ENCODE results near the gene ZFYVE16.
"Not testable (repeated sequence)": the region's sequence is repeated elsewhere in the genome, so short reads cannot be mapped to it uniquely, and the experiment has no call there.

ZFYVE16 gene

GRCh38 chr5:80408484-80409366 is 861 bp downstream of the ZFYVE16 start:
- DNase-seq (ENCODE audit: insufficient read length, low spot score) (peak; percentile 22), FAIRE-seq (no peak)
- TF ChIP-seq PAX5 (IDR thresholded peaks at IDR 0.05; ENCODE audit: insufficient read depth, low read length, severe bottlenecking) (no peak), POLR2AphosphoS5 (IDR thresholded peaks at IDR 0.05; ENCODE audit: low read depth, low read length) (no peak), SPI1 (IDR thresholded peaks at IDR 0.05; ENCODE audit: low read depth, low read length) (no peak), POLR2A (IDR thresholded peaks at IDR 0.05; ENCODE audit: low read depth, low read length) (no peak), POU2F2 (IDR thresholded peaks at IDR 0.05; ENCODE audit: low read depth, low read length) (no peak), TAF1 (IDR thresholded peaks at IDR 0.05; ENCODE audit: low read depth, low read length) (no peak)

DNA sequence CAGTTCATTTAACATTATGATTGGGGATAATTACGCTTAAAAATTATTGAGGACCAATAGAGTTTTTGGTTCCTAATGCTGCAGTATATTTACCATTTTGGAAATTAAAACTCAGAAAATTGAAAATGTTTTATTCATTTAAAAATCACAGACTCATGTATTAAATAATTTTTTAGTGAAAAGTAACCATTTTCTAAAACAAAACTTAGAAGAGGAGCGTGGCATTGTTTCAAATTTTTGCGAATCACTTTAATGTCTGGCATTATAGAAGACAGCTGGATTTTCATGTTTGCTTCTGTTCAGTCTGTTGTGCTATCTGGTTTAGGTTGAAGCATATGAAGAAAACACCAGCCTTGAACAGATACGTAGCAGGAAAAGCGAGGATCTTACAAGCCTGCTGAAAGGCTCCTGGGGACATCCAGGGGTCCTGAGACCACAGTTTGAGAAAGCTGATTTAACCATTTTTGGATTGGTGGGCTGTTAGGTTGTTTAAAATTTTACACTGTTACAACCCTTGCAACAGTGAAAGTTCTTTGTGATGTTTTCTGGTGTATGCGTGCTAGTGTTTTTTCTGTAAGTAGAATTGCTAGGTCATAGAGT is 1.6 kb downstream of the ZFYVE16 start:
- no peak for DNase-seq (ENCODE audit: insufficient read length, low spot score)
- TF ChIP-seq POLR2A (IDR thresholded peaks at IDR 0.05; ENCODE audit: low read depth, low read length) (no peak), POU2F2 (IDR thresholded peaks at IDR 0.05; ENCODE audit: low read depth, low read length) (no peak)
- FAIRE-seq = no peak

DNA sequence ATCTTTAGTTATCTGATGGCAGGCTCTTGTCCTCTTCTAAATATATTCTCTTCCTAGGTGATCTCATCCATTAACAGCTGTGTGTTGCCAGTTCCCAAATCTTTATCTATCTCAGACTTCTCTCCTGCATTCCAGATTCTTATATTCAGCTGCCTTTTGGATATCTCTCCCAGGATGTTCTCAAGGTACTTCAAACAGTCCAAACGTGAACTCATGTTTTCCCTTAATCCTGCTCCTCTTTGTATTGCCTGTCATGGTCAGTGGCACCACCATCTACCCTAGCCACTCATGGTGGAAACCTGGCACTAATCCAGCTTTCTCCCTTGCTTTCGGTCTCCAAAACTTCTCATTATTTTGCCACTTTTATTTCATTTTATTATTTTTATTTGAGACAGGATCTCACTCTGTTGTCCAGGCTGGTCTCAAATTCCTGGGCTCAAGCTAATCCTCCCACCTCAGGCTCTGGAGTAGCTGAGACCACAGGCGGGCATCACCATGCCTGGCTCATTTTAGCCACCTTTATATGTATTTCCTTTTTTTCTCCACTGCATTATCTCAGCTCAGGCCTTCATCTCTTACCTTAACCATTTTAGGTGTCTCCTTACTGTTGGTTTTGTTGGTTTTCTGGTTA is 3.8 kb downstream of the ZFYVE16 start:
- no peak for FAIRE-seq
- no peak for DNase-seq (ENCODE audit: insufficient read length, low spot score)
- no peak for TF ChIP-seq POU2F2 (IDR thresholded peaks at IDR 0.05; ENCODE audit: low read depth, low read length)
- no peak for TF ChIP-seq PAX5 (IDR thresholded peaks at IDR 0.05; ENCODE audit: insufficient read depth, low read length, severe bottlenecking)
- TF ChIP-seq POLR2A (IDR thresholded peaks at IDR 0.05; ENCODE audit: low read depth, low read length) = no peak
- TF ChIP-seq POLR2AphosphoS5 (IDR thresholded peaks at IDR 0.05; ENCODE audit: low read depth, low read length) = no peak
- TF ChIP-seq TAF1 (IDR thresholded peaks at IDR 0.05; ENCODE audit: low read depth, low read length) = no peak
- TF ChIP-seq SPI1 (IDR thresholded peaks at IDR 0.05; ENCODE audit: low read depth, low read length) = no peak

DNA sequence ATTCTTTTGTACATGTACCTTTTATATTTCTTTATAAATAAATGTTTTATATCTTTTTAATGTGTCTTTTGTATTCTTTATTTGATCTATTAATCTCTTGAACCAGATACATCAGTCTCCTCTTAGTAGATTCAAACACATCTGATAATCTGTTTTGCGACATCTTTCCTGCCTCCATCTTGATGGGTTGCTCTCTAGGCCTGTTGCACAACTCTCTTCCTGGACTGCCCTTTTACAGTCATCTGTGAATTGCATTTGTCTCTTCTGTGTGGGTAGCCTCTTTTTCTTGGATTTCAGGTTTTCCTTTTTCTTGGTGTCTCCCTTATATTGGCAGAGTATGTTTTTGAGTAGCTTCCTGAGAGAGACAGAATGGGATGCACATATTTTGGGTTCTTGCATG is 6.2 kb downstream of the ZFYVE16 start:
- no peak for TF ChIP-seq PAX5 (IDR thresholded peaks at IDR 0.05; ENCODE audit: insufficient read depth, low read length, severe bottlenecking)
- TF ChIP-seq POLR2AphosphoS5 (IDR thresholded peaks at IDR 0.05; ENCODE audit: low read depth, low read length) = no peak
- TF ChIP-seq SPI1 (IDR thresholded peaks at IDR 0.05; ENCODE audit: low read depth, low read length) = no peak
- TF ChIP-seq POLR2A (IDR thresholded peaks at IDR 0.05; ENCODE audit: low read depth, low read length) = no peak
- TF ChIP-seq POU2F2 (IDR thresholded peaks at IDR 0.05; ENCODE audit: low read depth, low read length) = no peak
- no peak for TF ChIP-seq TAF1 (IDR thresholded peaks at IDR 0.05; ENCODE audit: low read depth, low read length)
- no peak for FAIRE-seq
- DNase-seq (ENCODE audit: insufficient read length, low spot score) = no peak

DNA sequence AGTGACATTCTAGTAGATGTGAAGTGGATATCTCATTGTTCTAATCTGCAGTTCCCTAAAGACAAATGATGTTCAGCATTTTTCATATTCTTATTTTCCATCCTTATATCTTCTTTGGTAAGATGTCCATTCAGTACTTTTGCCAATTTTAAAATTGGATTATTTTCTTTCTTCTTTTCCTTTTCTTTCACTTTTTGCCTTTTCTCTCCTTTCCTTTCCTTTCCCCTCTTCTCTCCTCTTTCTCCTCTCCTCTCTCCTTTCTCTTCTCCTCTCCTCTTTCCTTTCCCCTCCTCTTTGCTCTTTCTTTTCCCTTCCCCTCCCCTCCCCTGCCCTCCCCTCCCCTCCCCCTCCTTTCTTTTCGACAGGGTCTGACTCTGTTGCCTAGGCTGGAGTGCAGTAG is 10.1 kb downstream of the ZFYVE16 start:
- no peak for FAIRE-seq
- TF ChIP-seq POU2F2 (IDR thresholded peaks at IDR 0.05; ENCODE audit: low read depth, low read length) = no peak
- no peak for TF ChIP-seq TAF1 (IDR thresholded peaks at IDR 0.05; ENCODE audit: low read depth, low read length)
- TF ChIP-seq SPI1 (IDR thresholded peaks at IDR 0.05; ENCODE audit: low read depth, low read length) = no peak
- TF ChIP-seq PAX5 (IDR thresholded peaks at IDR 0.05; ENCODE audit: insufficient read depth, low read length, severe bottlenecking) = no peak
- TF ChIP-seq POLR2A (IDR thresholded peaks at IDR 0.05; ENCODE audit: low read depth, low read length) = no peak
- no peak for TF ChIP-seq POLR2AphosphoS5 (IDR thresholded peaks at IDR 0.05; ENCODE audit: low read depth, low read length)
- no peak for DNase-seq (ENCODE audit: insufficient read length, low spot score)

GRCh38 chr5:80424365-80424764 is 16.5 kb downstream of the ZFYVE16 start:
- FAIRE-seq; DNase-seq (ENCODE audit: insufficient read length, low spot score): not testable (repeated sequence)

- DNase-seq (ENCODE audit: insufficient read length, low spot score) (no peak), FAIRE-seq (no peak)
- TF ChIP-seq TAF1 (IDR thresholded peaks at IDR 0.05; ENCODE audit: low read depth, low read length) (no peak), POLR2AphosphoS5 (IDR thresholded peaks at IDR 0.05; ENCODE audit: low read depth, low read length) (no peak), POU2F2 (IDR thresholded peaks at IDR 0.05; ENCODE audit: low read depth, low read length) (no peak), PAX5 (IDR thresholded peaks at IDR 0.05; ENCODE audit: insufficient read depth, low read length, severe bottlenecking) (no peak), POLR2A (IDR thresholded peaks at IDR 0.05; ENCODE audit: low read depth, low read length) (no peak), SPI1 (IDR thresholded peaks at IDR 0.05; ENCODE audit: low read depth, low read length) (no peak)
These were observed 27.6 kb downstream of the ZFYVE16 start for GRCh38 chr5:80435476-80435875.

DNA sequence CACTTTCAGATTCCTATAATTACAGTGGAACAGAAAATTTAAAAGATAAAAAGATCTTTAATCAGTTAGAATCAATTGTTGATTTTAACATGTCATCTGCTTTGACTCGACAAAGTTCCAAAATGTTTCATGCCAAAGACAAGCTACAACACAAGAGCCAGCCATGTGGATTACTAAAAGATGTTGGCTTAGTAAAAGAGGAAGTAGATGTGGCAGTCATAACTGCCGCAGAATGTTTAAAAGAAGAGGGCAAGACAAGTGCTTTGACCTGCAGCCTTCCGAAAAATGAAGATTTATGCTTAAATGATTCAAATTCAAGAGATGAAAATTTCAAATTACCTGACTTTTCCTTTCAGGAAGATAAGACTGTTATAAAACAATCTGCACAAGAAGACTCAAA is 29.5 kb downstream of the ZFYVE16 start:
- DNase-seq (ENCODE audit: insufficient read length, low spot score) (no peak), FAIRE-seq (no peak)

DNA sequence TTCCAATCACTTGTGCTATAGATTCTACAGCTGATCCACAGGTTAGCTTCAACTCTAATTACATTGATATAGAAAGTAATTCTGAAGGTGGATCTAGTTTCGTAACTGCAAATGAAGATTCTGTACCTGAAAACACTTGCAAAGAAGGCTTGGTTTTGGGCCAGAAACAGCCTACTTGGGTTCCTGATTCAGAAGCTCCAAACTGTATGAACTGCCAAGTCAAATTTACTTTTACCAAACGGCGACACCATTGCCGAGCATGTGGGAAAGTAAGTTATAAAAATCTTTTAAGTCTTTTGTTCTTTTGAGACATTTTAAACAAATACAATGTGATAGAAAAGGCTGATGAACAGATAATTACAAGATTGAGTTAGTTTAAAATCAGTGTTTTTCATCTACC is 30.9 kb downstream of the ZFYVE16 start:
- DNase-seq (ENCODE audit: insufficient read length, low spot score) = no peak
- TF ChIP-seq PAX5 (IDR thresholded peaks at IDR 0.05; ENCODE audit: insufficient read depth, low read length, severe bottlenecking) (no peak), SPI1 (IDR thresholded peaks at IDR 0.05; ENCODE audit: low read depth, low read length) (no peak), POLR2AphosphoS5 (IDR thresholded peaks at IDR 0.05; ENCODE audit: low read depth, low read length) (no peak), TAF1 (IDR thresholded peaks at IDR 0.05; ENCODE audit: low read depth, low read length) (no peak), POU2F2 (IDR thresholded peaks at IDR 0.05; ENCODE audit: low read depth, low read length) (no peak), POLR2A (IDR thresholded peaks at IDR 0.05; ENCODE audit: low read depth, low read length) (no peak)

More for the DNA sequence above, 29.5 kb downstream of the ZFYVE16 start:
- no peak for TF ChIP-seq PAX5 (IDR thresholded peaks at IDR 0.05; ENCODE audit: insufficient read depth, low read length, severe bottlenecking)
- TF ChIP-seq POU2F2 (IDR thresholded peaks at IDR 0.05; ENCODE audit: low read depth, low read length) = no peak
- TF ChIP-seq SPI1 (IDR thresholded peaks at IDR 0.05; ENCODE audit: low read depth, low read length) = peak; percentile 43

More for the DNA sequence above, 30.9 kb downstream of the ZFYVE16 start:
- peak; percentile 26 for FAIRE-seq

Data from GM12891 (cell line).